K562 (cell line): Measurements from ENCODE around the gene MFSD12. TPM values are rescaled to one million over a fixed set of nuclear protein-coding genes. Genes with fewer than 3 reads are reported as not detected.
A peak's percentile ranks its signal among the peaks of the same experiment; 100 is the strongest.

Experiments
- ATAC-seq: fragments of 200-7000 bp; cut with Tn5 transposase; 3 replicates; pipeline ENCODE4 v1.9.1; 2020; ENCODE audit warnings: moderate library complexity
- BruUV-seq: library from RNA; stranded (reverse); fragments of 400-500 nt; replicated peaks from 2 replicates; lab custom pipeline; 2021; lab: Mats Ljungman, UMichigan
- CTCF ChIA-PET: fragments of 300-600 bp; formaldehyde crosslinking; extraction: SDS; loops from one replicate; lab custom pipeline; 2021; ENCODE audit warnings: low intra/inter-chr PET ratio; lab: Yijun Ruan, JAX
- POLR2A ChIA-PET: fragments of 300-600, 350-650 bp; sonication (Branson Sonifier 250); formaldehyde crosslinking; extraction: SDS; loops from one replicate; lab custom pipeline; 2021; ENCODE audit warnings: antibody characterized with exemption, inconsistent platforms; lab: Yijun Ruan, JAX
- DNase-seq, 4 experiments: peaks; one replicate each; pipeline versions ENCODE4 v3.0.0 to v3.0.0-alpha.2; 2011 to 2018; ENCODE audit warnings: low spot score in 3 of 4, mixed read lengths in 3 of 4; ENCODE audit errors: extremely low read depth in 1 of 4
- FAIRE-seq: peaks from 2 replicates; lab custom pipeline; 2011; peaks lifted over from hg19 to GRCh38; lab: Jason Lieb, UNC
- H2AFZ ChIP-seq: 2 replicates; pipeline ENCODE4 v1.6.0; 2011; ENCODE audit warnings: low read depth, low read length, control low read depth, inconsistent platforms
- H3K27ac ChIP-seq: fragments of 200-600 bp; 3 replicates; pipeline ENCODE4 v1.8.0; 2011; ENCODE audit warnings: low read depth, mild to moderate bottlenecking, control low read depth, inconsistent platforms, low read length, moderate library complexity, mixed read lengths; ENCODE audit errors: extremely low read depth
- H3K27me3 ChIP-seq, 2 experiments: fragments of 300-600 bp in 1 of 2; 2 replicates in 1 of 2; 3 replicates in 1 of 2; pipeline versions ENCODE4 v1.6.0 to v1.8.0; 2011; ENCODE audit warnings: inconsistent platforms in 2 of 2, low read length in 2 of 2, mild to moderate bottlenecking in 1 of 2, mixed read lengths in 1 of 2, moderate library complexity in 1 of 2; ENCODE audit not compliant: control insufficient read depth in 2 of 2, insufficient read depth in 2 of 2
- H3K36me3 ChIP-seq: fragments of 300-600 bp; 3 replicates; pipeline ENCODE4 v1.8.0; 2011; ENCODE audit warnings: mild to moderate bottlenecking, low read length, inconsistent platforms; ENCODE audit not compliant: control insufficient read depth, insufficient read depth
- H3K4me1 ChIP-seq, 2 experiments: fragments of 200-600 bp in 1 of 2; replicated peaks in 1 of 2; 2 replicates in 1 of 2; 3 replicates in 1 of 2; pipeline versions ENCODE4 v1.5.1 to v1.8.0; 2011; ENCODE audit warnings: inconsistent platforms in 2 of 2, low read length in 2 of 2, mild to moderate bottlenecking in 1 of 2, mixed read lengths in 1 of 2, moderate library complexity in 1 of 2; ENCODE audit not compliant: control insufficient read depth in 2 of 2, insufficient read depth in 2 of 2
- H3K4me2 ChIP-seq: 2 replicates; pipeline ENCODE4 v1.6.1; 2011; ENCODE audit warnings: low read length, control low read depth, inconsistent platforms, mixed read lengths; ENCODE audit not compliant: insufficient read depth
- H3K4me3 ChIP-seq: fragments of 200-600 bp; sonication (generic), shearing (Covaris generic); 2 replicates; pipeline ENCODE4 v1.5.1; 2016; ENCODE audit warnings: control low read depth, inconsistent platforms
- H3K79me2 ChIP-seq: fragments of 200-600 bp; 3 replicates; pipeline ENCODE4 v1.8.0; 2011; ENCODE audit warnings: low read length, inconsistent platforms; ENCODE audit not compliant: control insufficient read depth, insufficient read depth
- H3K9ac ChIP-seq, 2 experiments: 2 replicates each; pipeline versions ENCODE4 v1.6.0 to v1.6.1; 2011; ENCODE audit warnings: low read depth in 2 of 2, low read length in 2 of 2, control low read depth in 1 of 2, inconsistent platforms in 1 of 2, mild to moderate bottlenecking in 1 of 2, mixed read lengths in 1 of 2; ENCODE audit not compliant: insufficient read depth in 1 of 2
- H3K9me1 ChIP-seq: one replicate; pipeline ENCODE4 v1.6.0; 2011; ENCODE audit warnings: inconsistent platforms, mild to moderate bottlenecking, low read length, moderate library complexity; ENCODE audit not compliant: control insufficient read depth, insufficient read depth
- H3K9me3 ChIP-seq: replicated peaks from 2 replicates; pipeline ENCODE4 v1.5.1; 2011; ENCODE audit warnings: low read depth, low read length, inconsistent platforms; ENCODE audit not compliant: control insufficient read depth, insufficient read depth
- H4K20me1 ChIP-seq: replicated peaks from 2 replicates; pipeline ENCODE4 v1.6.1; 2011; ENCODE audit warnings: low read length, inconsistent platforms, mixed read lengths; ENCODE audit not compliant: control insufficient read depth, insufficient read depth
- CTCF ChIP-seq, 3 experiments: IDR thresholded peaks in 2 of 3; conservative IDR thresholded peaks in 1 of 3; 2 replicates each; pipeline ENCODE4 v1.5.1; 2011 to 2012; ENCODE audit warnings: low read length in 3 of 3, mild to moderate bottlenecking in 3 of 3, control low read depth in 2 of 3, improper control_type of control experiment in 1 of 3, inconsistent platforms in 1 of 3, low read depth in 1 of 3, mixed read lengths in 1 of 3, moderate library complexity in 1 of 3; ENCODE audit not compliant: insufficient read depth in 2 of 3
- SREBF2 ChIP-seq: sonication (generic); formaldehyde crosslinking; IDR thresholded peaks from 2 replicates; pipeline ENCODE4 v1.4.0; 2020; ENCODE audit warnings: mild to moderate bottlenecking, missing genetic modification reagents
- ZBTB7A ChIP-seq: IDR thresholded peaks from 2 replicates; pipeline ENCODE4 v1.6.1; 2011; ENCODE audit warnings: low read depth, mild to moderate bottlenecking, low read length, moderate library complexity, borderline replicate concordance; ENCODE audit not compliant: control insufficient read depth
- WGBS: fragments of 100-300 bp; shearing (Covaris generic); methylation state at CpG from one replicate; pipeline ENCODE4 v1.1.6; 2016; ENCODE audit warnings: low coverage, mixed read lengths; ENCODE audit not compliant: insufficient coverage; ENCODE audit errors: missing lambda C conversion rate; 5-methylcytosine and 5-hydroxymethylcytosine counted together
- in situ Hi-C: fragments of 300-500 bp; cut with MboI; formaldehyde crosslinking; loops from 4 replicates; pipeline ENCODE4 v1.15.0; 2018; ENCODE audit warnings: inconsistent platforms, mixed read lengths
- intact Hi-C: fragments of 100-400 bp; cut with micrococcal nuclease; formaldehyde crosslinking; loops from 2 replicates; pipeline ENCODE4 v1.14.2; 2022
- polyA plus RNA-seq, 8 experiments: library from polyadenylated mRNA; depleted of rRNA in 4 of 8; stranded (reverse) in 5 of 8; unstranded in 3 of 8; fragments of >200 nt; fragmentation: Nextera tagmentation in 2 of 8; fragmentation: Illumina TruSeq in 1 of 8; extraction: Ambion mirVana in 2 of 8; extraction: Trizol in 1 of 8; gene quantifications; 2 replicates each; pipeline versions ENCODE4 v1.2.1 to v1.2.3, GENCODE V29; 2011 to 2014; ENCODE audit warnings: inconsistent platforms in 1 of 8, missing spikeins in 1 of 8
- total RNA-seq, 7 experiments: library from RNA; depleted of rRNA in 6 of 7; stranded (reverse); fragments of >200 nt in 6 of 7; fragmentation: Illumina TruSeq in 2 of 7; extraction: Trizol in 2 of 7; gene quantifications; 2 replicates each; pipeline versions ENCODE4 v1.2.1 to v1.2.3, GENCODE V29; 2011 to 2021; ENCODE audit warnings: low replicate concordance in 1 of 7
- TF ChIP-seq, protein P1 (sequence below): sonication (generic); formaldehyde crosslinking; IDR thresholded peaks from 2 replicates; pipeline ENCODE4 v1.5.0; 2020; ENCODE audit warnings: missing genetic modification reagents

MFSD12 gene
- total and polyA plus RNA-seq, 9 of the 15 experiments (the other 6 are each of a cell fraction or from before 2014, with no cell fraction given) = 0.69 to 112 (median 31.8) TPM

- H3K4me1 ChIP-seq = peaks cover under 1 to 53% of the 10 kb centered on the region in 2 experiments; a peak in 3 of 5 replicates
- in situ Hi-C loops = no loop called here
- no peak for DNase-seq
- H4K20me1 ChIP-seq = peaks cover 7% of the 10 kb centered on the region; the same call in 1 of the 2 replicates
- no peaks in the 10 kb centered on the region for H3K27me3 ChIP-seq
- CTCF ChIA-PET = no interaction called here
- no peaks in the 10 kb centered on the region for H3K9me3 ChIP-seq
- no peak overlapping the region for H3K27ac ChIP-seq
- TF ChIP-seq ZBTB7A (peak; percentile 62; the same call in 1 of the 2 replicates), CTCF (IDR thresholded peaks at IDR 0.05 in 2 of 3, conservative IDR thresholded peaks at IDR 0.05 in 1 of 3; ENCODE audit: insufficient read depth in 2 of 3, low read depth in 1 of 3, low read length in 3 of 3) (peak in 1 of 3 experiments; percentile 41; a peak in 3 of 6 replicates), SREBF2 (CRISPR knock-in tag) (no peak)
- TF ChIP-seq, protein P1, sequence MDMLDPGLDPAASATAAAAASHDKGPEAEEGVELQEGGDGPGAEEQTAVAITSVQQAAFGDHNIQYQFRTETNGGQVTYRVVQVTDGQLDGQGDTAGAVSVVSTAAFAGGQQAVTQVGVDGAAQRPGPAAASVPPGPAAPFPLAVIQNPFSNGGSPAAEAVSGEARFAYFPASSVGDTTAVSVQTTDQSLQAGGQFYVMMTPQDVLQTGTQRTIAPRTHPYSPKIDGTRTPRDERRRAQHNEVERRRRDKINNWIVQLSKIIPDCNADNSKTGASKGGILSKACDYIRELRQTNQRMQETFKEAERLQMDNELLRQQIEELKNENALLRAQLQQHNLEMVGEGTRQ (CRISPR knock-in tag) = 0 out of 2 replicates have a peak, but pooled peaks have one; percentile 6
- TF ChIP-seq, all 486 proteins: peak for 3
- FAIRE-seq (no peak), ATAC-seq (0 out of 3 replicates have a peak, but pooled peaks have one; percentile 29)
- no peak overlapping the region for H2AFZ ChIP-seq
- intact Hi-C loops = no loop called here
- BruUV-seq = no TSS peak
- peaks cover 2% of the 10 kb centered on the region for H3K9me1 ChIP-seq
- peaks cover 67% of the 10 kb centered on the region; the same call in 1 of the 3 replicates for H3K36me3 ChIP-seq
- peaks cover 21% of the 10 kb centered on the region for H3K79me2 ChIP-seq
- H3K4me3 ChIP-seq = no peak overlapping the region
- H3K9ac ChIP-seq = peak overlapping the region in 1 of 2 experiments; percentile 17; a peak in 1 of 4 replicates
- POLR2A ChIA-PET = interaction anchor here (0.6 to 1.4 kb wide), 4 partner anchors 9 to 89 kb away, joined by 3 to 5 read pairs (median 3); no protein-coding TSS in a partner anchor
- no peak overlapping the region for H3K4me2 ChIP-seq
- 90% methylated on average over 11 of the region's 28 CpGs for WGBS
Measured at GRCh38 chr19:3526507-3527237, 30.7 kb downstream of the MFSD12 start.
